GM18499 (cell line): ENCODE data around the gene C3orf20.

Source experiments
- ATAC-seq: cut with Tn5 transposase; IDR thresholded peaks from one replicate; pipeline ENCODE4 v1.9.1; 2021; ENCODE audit warnings: moderate number of reproducible peaks; ENCODE audit not compliant: insufficient read depth, unreplicated experiment

The C3orf20 gene

GRCh38 chr3:14674841-14675240 is at the start of gene C3orf20:
TSS of gene C3orf20 (plus strand) at chr3:14675141. CDS start at chr3:14682714, 7,573 bp downstream.
- no peak for ATAC-seq

GRCh38 chr3:14625443-14625842 is 49.5 kb upstream of the C3orf20 start:
- ATAC-seq, result no peak

- ATAC-seq, result no peak
These were observed 47.1 kb upstream of the C3orf20 start for GRCh38 chr3:14627815-14628214.

- ATAC-seq, result no peak
These were observed 46.5 kb upstream of the C3orf20 start for GRCh38 chr3:14628406-14628805.

- ATAC-seq, result no peak
These were observed 44.4 kb upstream of the C3orf20 start for GRCh38 chr3:14630404-14631100.

- ATAC-seq, result no peak
These were observed 43.8 kb upstream of the C3orf20 start for GRCh38 chr3:14631101-14631497.

- no peak for ATAC-seq
These were observed 43.1 kb upstream of the C3orf20 start for GRCh38 chr3:14631687-14632441.

GRCh38 chr3:14632442-14632930 is 42.5 kb upstream of the C3orf20 start:
- ATAC-seq, result no peak

GRCh38 chr3:14633417-14633816 is 41.5 kb upstream of the C3orf20 start:
- ATAC-seq, result no peak

GRCh38 chr3:14633819-14634424 is 41.0 kb upstream of the C3orf20 start:
- ATAC-seq, result no peak

GRCh38 chr3:14634763-14635400 is 40.1 kb upstream of the C3orf20 start:
- no peak for ATAC-seq

GRCh38 chr3:14636496-14637087 is 38.3 kb upstream of the C3orf20 start:
- no peak for ATAC-seq

GRCh38 chr3:14640157-14640562 is 34.8 kb upstream of the C3orf20 start:
- ATAC-seq, result no peak

GRCh38 chr3:14640734-14641133 is 34.2 kb upstream of the C3orf20 start:
- no peak for ATAC-seq

GRCh38 chr3:14641346-14641745 is 33.6 kb upstream of the C3orf20 start:
- no peak for ATAC-seq

GRCh38 chr3:14645453-14645852 is 29.5 kb upstream of the C3orf20 start:
- ATAC-seq, result no peak

- no peak for ATAC-seq
These were observed 28.8 kb upstream of the C3orf20 start for GRCh38 chr3:14646131-14646573.

- no peak for ATAC-seq
These were observed 28.1 kb upstream of the C3orf20 start for GRCh38 chr3:14646589-14647413.
